LNCAP (cell line): ENCODE results near the gene ZC3H12C.

Experiments
- CTCF ChIP-seq: fragments of 450-650 bp; IDR thresholded peaks from 2 replicates; pipeline ENCODE4 v1.5.1; 2017; ENCODE audit warnings: mild to moderate bottlenecking

Gene ZC3H12C

GRCh38 chr11:110072930-110073329, 20.3 kb upstream of the ZC3H12C start:
- TF ChIP-seq CTCF, result no peak

GRCh38 chr11:110074499-110074898, 18.7 kb upstream of the ZC3H12C start:
- no peak for TF ChIP-seq CTCF

- TF ChIP-seq CTCF, result no peak
These were observed 17.9 kb upstream of the ZC3H12C start for GRCh38 chr11:110075105-110075846.

GRCh38 chr11:110075847-110076208, 17.4 kb upstream of the ZC3H12C start:
- no peak for TF ChIP-seq CTCF

GRCh38 chr11:110076371-110076965, 16.7 kb upstream of the ZC3H12C start:
- no peak for TF ChIP-seq CTCF

GRCh38 chr11:110077346-110077745, 15.8 kb upstream of the ZC3H12C start:
- TF ChIP-seq CTCF, result no peak

- no peak for TF ChIP-seq CTCF
These were observed 15.3 kb upstream of the ZC3H12C start for GRCh38 chr11:110077831-110078325.
